ENCODE results near the gene RELN. TPM values are rescaled to one million over a fixed set of nuclear protein-coding genes. Genes with fewer than 3 reads are reported as not detected.

RELN gene
- total RNA-seq, 1 experiment from 2014 or later = 59.0 TPM

DNA sequence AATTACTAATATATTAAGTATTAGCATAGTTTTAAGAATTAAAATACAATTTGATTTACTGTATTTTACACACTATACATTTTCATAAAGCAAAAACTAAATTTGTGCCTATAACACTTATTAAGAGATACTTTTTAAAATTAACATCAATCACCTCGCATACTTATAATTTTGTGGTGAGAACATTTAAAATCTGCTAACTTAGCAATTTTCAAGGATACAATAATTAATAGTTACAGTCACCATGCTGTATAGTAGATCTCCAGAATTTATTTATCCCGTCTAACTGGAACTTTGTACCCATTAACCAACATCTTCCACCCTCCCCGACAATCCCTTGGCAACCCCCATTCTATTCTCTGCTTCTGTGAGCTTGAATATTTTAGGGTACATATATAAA is 47.5 kb downstream of the RELN start:
- Histone ChIP-seq H3K27ac (no peak overlapping the region), H3K9me3 (replicated peaks) (no peaks in the 10 kb centered on the region), H3K27me3 (no peaks in the 10 kb centered on the region), H3K4me3 (no peak overlapping the region), H3K36me3 (no peaks in the 10 kb centered on the region), H3K4me1 (peaks cover 20% of the 10 kb centered on the region)
- no peak for DNase-seq

GRCh38 chr7:103940382-103941268 is 48.8 kb downstream of the RELN start:
- H3K4me3 ChIP-seq = no peak overlapping the region
- peaks cover 15% of the 10 kb centered on the region for H3K4me1 ChIP-seq
- no peak overlapping the region for H3K27ac ChIP-seq
- no peaks in the 10 kb centered on the region for H3K36me3 ChIP-seq
- no peaks in the 10 kb centered on the region for H3K27me3 ChIP-seq
- no peaks in the 10 kb centered on the region for H3K9me3 ChIP-seq (replicated peaks)
- no peak for DNase-seq

DNA sequence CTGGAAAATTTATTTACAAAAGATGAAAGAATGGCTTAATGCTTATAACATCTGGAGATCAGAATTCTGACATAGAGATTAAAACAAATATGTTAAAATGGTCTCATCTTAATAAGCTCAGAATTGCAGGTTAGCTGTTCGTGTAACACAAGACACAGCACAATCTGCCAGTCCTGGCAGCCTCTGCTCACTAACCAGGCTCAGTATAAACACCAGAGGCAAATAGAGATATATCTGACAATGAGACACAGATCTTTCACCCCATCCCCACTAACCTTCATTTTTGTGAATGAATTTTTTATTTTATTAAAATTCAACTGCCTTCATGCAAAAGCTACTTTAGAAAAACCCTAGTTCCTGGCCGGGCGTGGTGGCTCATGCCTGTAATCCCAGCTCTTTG is 51.8 kb downstream of the RELN start:
- Histone ChIP-seq H3K4me1 (no peaks in the 10 kb centered on the region), H3K4me3 (no peak overlapping the region), H3K36me3 (no peaks in the 10 kb centered on the region), H3K27me3 (no peaks in the 10 kb centered on the region), H3K27ac (no peak overlapping the region), H3K9me3 (replicated peaks) (no peaks in the 10 kb centered on the region)
- DNase-seq = no peak

DNA sequence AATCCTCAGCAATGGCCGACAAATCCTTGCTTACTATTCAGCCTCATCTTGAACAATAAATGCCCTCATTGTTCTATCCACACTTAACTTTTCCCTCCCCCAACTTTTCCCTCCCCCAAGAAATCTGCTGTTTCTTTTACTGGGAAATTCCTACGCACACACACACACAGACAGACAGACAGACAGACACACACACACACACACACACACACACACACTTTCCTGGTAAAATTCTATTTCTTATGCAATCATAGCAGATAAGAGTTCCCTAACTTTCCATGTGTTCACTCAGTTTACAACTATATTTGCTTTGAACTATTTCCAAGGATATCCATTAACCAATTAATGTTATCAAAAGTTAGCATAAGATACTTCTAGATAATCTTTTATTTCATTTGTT is 52.9 kb downstream of the RELN start:
- no peaks in the 10 kb centered on the region for H3K9me3 ChIP-seq (replicated peaks)
- no peaks in the 10 kb centered on the region for H3K36me3 ChIP-seq
- no peak overlapping the region for H3K4me3 ChIP-seq
- DNase-seq = no peak
- no peaks in the 10 kb centered on the region for H3K27me3 ChIP-seq
- no peak overlapping the region for H3K27ac ChIP-seq
- no peaks in the 10 kb centered on the region for H3K4me1 ChIP-seq

DNA sequence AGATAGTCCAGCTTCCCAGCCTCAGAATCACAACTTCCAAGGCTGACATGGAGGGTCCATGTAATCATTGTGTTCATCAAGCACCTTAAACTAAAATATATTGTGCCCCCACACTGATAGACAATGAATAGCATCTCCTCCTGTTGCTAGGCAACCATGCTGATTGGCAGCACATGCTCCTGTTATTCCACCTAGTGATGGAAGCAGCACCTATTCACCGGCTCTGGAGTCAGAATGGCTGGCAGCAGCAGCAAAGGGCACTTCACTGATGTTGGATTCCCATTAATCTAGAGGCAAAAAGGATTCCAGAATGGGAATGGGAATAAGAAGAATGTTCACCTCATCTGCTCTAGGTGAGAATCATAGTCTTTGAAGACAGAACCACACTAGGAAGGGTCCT is 55.0 kb downstream of the RELN start:
- Histone ChIP-seq H3K36me3 (no peaks in the 10 kb centered on the region), H3K9me3 (replicated peaks) (no peaks in the 10 kb centered on the region), H3K27ac (no peak overlapping the region), H3K27me3 (no peaks in the 10 kb centered on the region), H3K4me3 (no peak overlapping the region), H3K4me1 (no peaks in the 10 kb centered on the region)
- no peak for DNase-seq

DNA sequence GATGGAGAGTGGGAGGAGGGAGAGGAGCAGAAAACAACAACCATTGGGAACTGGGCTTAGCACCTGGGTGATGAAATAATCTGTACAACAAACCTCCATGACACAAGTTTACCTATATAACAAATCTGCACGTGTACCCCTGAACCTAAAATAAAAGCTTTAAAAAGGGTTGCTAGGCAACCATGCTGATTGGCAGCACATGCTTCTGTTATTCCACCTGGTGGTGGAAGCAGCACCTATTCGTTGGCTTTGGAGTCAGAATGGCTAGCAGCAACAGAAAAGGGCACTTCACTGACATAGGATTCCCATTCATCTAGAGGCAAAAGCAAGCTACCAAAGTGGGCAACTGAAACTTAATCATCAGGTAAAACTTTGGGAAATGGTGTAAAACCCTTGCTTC is 57.1 kb downstream of the RELN start:
- Histone ChIP-seq H3K27ac (no peak overlapping the region), H3K9me3 (replicated peaks) (no peaks in the 10 kb centered on the region), H3K4me1 (no peaks in the 10 kb centered on the region), H3K36me3 (no peaks in the 10 kb centered on the region), H3K4me3 (no peak overlapping the region), H3K27me3 (no peaks in the 10 kb centered on the region)
- DNase-seq = no peak

DNA sequence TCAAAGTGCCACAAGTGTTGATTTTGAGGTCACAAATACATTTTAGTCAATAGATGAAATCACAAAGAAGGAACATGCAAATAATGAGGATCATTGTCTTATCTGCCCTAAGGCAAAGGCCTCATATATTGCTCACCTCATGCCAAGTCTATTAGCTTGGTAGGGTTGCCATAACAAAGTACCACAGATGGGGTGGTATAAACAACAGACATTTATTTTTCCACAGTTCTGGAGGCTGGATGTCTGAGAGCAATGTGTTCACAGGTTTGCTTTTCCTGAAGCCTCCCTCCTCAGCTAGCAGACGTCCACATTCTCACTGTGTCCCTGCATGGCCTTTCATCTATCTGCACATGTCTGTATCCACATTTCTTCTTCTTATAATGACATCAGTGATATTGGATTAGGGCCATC is 59.6 kb downstream of the RELN start:
- Histone ChIP-seq H3K27ac (no peak overlapping the region), H3K9me3 (replicated peaks) (no peaks in the 10 kb centered on the region), H3K27me3 (no peaks in the 10 kb centered on the region), H3K4me1 (no peaks in the 10 kb centered on the region), H3K36me3 (no peaks in the 10 kb centered on the region), H3K4me3 (no peak overlapping the region)
- DNase-seq = no peak

DNA sequence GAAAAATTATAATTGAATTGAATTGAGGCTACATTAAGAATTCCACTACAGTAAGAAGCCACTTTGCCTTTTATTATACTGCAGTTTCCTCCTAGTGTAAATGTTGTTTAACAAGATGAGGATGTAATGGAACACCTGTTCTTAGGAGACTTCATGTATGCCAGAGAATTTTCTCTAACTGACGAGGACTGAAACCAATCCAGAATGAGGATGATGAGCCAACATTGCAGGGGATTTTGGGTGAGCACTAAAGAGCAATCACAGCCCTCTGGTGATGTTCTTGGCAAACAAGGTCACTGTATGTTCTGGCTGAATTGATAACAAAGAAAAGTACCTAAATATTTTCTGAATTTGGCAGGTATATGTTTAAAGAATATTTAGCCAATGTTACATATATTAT is 60.9 kb downstream of the RELN start:
- H3K36me3 ChIP-seq = no peaks in the 10 kb centered on the region

GRCh38 chr7:103924184-103924583 is 65.3 kb downstream of the RELN start:
- no peaks in the 10 kb centered on the region for H3K27me3 ChIP-seq
- no peaks in the 10 kb centered on the region for H3K36me3 ChIP-seq
- H3K9me3 ChIP-seq (replicated peaks) = no peaks in the 10 kb centered on the region
- DNase-seq = no peak
- no peak overlapping the region for H3K27ac ChIP-seq
- no peaks in the 10 kb centered on the region for H3K4me1 ChIP-seq
- no peak overlapping the region for H3K4me3 ChIP-seq

More for the DNA sequence above, 60.9 kb downstream of the RELN start:
- Histone ChIP-seq H3K9me3 (replicated peaks) (no peaks in the 10 kb centered on the region), H3K4me3 (no peak overlapping the region), H3K27me3 (no peaks in the 10 kb centered on the region), H3K4me1 (no peaks in the 10 kb centered on the region), H3K27ac (no peak overlapping the region)
- DNase-seq = no peak

GRCh38 chr7:103922407-103922806 is 67.1 kb downstream of the RELN start:
- H3K36me3 ChIP-seq = no peaks in the 10 kb centered on the region
- no peaks in the 10 kb centered on the region for H3K9me3 ChIP-seq (replicated peaks)
- DNase-seq = no peak
- no peak overlapping the region for H3K27ac ChIP-seq
- H3K4me3 ChIP-seq = no peak overlapping the region
- no peaks in the 10 kb centered on the region for H3K27me3 ChIP-seq
- H3K4me1 ChIP-seq = no peaks in the 10 kb centered on the region

DNA sequence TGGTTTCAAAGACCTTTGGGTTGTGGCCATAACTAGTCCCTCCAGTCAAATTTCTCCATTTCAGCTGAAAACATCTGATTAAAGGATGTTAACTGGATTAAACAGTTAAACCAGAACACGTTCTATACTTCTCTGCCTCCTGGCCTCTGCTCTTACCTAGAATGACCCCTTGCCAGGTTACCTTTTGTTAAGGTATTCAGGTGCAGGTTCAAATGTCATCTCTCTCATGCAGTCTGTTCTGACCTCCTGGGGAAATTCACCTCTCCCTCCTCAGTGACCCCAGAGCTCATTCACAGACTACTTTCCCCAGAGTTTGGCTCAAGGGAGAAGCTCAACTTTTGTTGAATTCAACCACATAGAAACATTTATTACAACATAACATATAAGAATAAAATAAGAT is 67.8 kb downstream of the RELN start:
- no peak overlapping the region for H3K4me3 ChIP-seq
- no peak for DNase-seq
- no peaks in the 10 kb centered on the region for H3K9me3 ChIP-seq (replicated peaks)
- H3K4me1 ChIP-seq = no peaks in the 10 kb centered on the region
- H3K27me3 ChIP-seq = no peaks in the 10 kb centered on the region
- no peaks in the 10 kb centered on the region for H3K36me3 ChIP-seq
- H3K27ac ChIP-seq = no peak overlapping the region

GRCh38 chr7:103919272-103919868 is 70.1 kb downstream of the RELN start:
- H3K36me3 ChIP-seq = no peaks in the 10 kb centered on the region
- no peak overlapping the region for H3K27ac ChIP-seq
- DNase-seq = no peak
- H3K4me1 ChIP-seq = no peaks in the 10 kb centered on the region
- no peaks in the 10 kb centered on the region for H3K9me3 ChIP-seq (replicated peaks)
- H3K27me3 ChIP-seq = no peaks in the 10 kb centered on the region
- H3K4me3 ChIP-seq = no peak overlapping the region

GRCh38 chr7:103918631-103919271 is 70.7 kb downstream of the RELN start:
- Histone ChIP-seq H3K27me3 (no peaks in the 10 kb centered on the region), H3K4me3 (no peak overlapping the region), H3K36me3 (no peaks in the 10 kb centered on the region), H3K4me1 (no peaks in the 10 kb centered on the region), H3K27ac (no peak overlapping the region), H3K9me3 (replicated peaks) (no peaks in the 10 kb centered on the region)
- no peak for DNase-seq

DNA sequence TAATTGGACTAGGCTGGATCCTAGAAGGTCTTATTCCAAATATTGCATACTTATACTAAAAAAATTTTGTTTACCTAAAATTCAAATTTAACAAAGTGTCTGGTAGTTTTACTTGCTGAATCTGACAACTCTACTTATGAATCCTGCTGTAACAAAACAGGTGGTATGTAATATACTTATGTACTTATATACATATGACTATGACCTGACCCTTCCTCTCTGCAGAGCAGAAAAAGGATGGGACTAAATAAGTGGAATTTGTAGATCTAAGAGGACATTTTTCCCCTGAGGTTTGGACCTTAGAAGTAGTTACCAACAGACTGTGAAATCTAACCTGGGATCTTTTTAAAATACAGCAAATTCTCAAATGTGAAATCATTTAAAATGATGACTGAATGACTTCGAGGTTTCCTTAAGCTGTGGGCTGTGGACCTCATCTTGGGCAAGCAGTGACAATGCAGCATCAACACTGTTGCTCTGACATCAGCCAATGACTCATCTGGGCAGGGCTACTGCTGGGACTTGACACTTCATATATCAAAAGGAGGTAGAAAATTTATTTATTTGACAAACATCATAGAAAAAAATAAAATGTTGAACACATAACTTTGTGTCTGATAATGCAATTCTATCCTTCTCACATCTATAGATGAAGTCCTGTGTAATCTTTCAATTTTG is 73.6 kb downstream of the RELN start:
- no peaks in the 10 kb centered on the region for H3K27me3 ChIP-seq
- peaks cover 2% of the 10 kb centered on the region; the same call in 1 of the 2 replicates for H3K4me1 ChIP-seq
- H3K4me3 ChIP-seq = no peak overlapping the region
- no peak overlapping the region for H3K27ac ChIP-seq
- no peaks in the 10 kb centered on the region for H3K36me3 ChIP-seq
- H3K9me3 ChIP-seq (replicated peaks) = no peaks in the 10 kb centered on the region
- DNase-seq = no peak

Data from SJCRH30 (cell line).